ENCODE data around the gene TNFAIP8L2.

Gene TNFAIP8L2

GRCh38 chr1:151137789-151138188 lies 18.7 kb upstream of the TNFAIP8L2 start:
- no peak for TF ChIP-seq POLR2A (IDR thresholded peaks at IDR 0.05; ENCODE audit: low read length)
- no peak for TF ChIP-seq GATA1 (IDR thresholded peaks at IDR 0.05; ENCODE audit: low read depth, low read length)
- DNase-seq, result no peak

GRCh38 chr1:151142411-151143056 lies 13.9 kb upstream of the TNFAIP8L2 start:
- TF ChIP-seq GATA1 (IDR thresholded peaks at IDR 0.05; ENCODE audit: low read depth, low read length) (no peak), POLR2A (IDR thresholded peaks at IDR 0.05; ENCODE audit: low read length) (no peak)
- DNase-seq, result no peak

GRCh38 chr1:151143057-151143435 lies 13.4 kb upstream of the TNFAIP8L2 start:
- TF ChIP-seq GATA1 (IDR thresholded peaks at IDR 0.05; ENCODE audit: low read depth, low read length) (no peak), POLR2A (IDR thresholded peaks at IDR 0.05; ENCODE audit: low read length) (no peak)
- no peak for DNase-seq

DNA sequence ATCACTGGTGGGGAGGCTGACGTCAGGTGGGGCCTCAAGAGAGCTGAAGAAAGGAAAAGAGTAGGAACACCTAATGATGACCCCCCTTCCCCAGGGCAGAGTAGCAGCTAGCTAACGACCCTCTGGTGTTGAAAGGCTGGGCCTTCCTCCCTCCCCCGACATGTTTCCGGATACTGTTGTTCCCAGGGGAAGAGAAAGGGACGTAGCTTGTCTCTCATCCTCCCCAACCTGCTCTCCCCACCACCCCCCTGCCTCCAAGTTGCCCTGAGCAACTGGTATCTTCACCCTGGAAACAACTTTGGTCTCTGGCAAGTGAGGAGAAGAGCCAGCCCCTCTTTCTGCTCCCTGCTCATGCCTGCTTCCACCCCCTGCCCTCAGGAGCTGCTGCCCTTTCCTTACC lies 12.5 kb upstream of the TNFAIP8L2 start:
- no peak for DNase-seq
- TF ChIP-seq POLR2A (IDR thresholded peaks at IDR 0.05; ENCODE audit: low read length), result no peak
- TF ChIP-seq GATA1 (IDR thresholded peaks at IDR 0.05; ENCODE audit: low read depth, low read length), result no peak

GRCh38 chr1:151144474-151145303 lies 11.8 kb upstream of the TNFAIP8L2 start:
- TF ChIP-seq POLR2A (IDR thresholded peaks at IDR 0.05; ENCODE audit: low read length) (no peak), GATA1 (IDR thresholded peaks at IDR 0.05; ENCODE audit: low read depth, low read length) (no peak)
- DNase-seq, result peak in 1 of 2 experiments; percentile 21

DNA sequence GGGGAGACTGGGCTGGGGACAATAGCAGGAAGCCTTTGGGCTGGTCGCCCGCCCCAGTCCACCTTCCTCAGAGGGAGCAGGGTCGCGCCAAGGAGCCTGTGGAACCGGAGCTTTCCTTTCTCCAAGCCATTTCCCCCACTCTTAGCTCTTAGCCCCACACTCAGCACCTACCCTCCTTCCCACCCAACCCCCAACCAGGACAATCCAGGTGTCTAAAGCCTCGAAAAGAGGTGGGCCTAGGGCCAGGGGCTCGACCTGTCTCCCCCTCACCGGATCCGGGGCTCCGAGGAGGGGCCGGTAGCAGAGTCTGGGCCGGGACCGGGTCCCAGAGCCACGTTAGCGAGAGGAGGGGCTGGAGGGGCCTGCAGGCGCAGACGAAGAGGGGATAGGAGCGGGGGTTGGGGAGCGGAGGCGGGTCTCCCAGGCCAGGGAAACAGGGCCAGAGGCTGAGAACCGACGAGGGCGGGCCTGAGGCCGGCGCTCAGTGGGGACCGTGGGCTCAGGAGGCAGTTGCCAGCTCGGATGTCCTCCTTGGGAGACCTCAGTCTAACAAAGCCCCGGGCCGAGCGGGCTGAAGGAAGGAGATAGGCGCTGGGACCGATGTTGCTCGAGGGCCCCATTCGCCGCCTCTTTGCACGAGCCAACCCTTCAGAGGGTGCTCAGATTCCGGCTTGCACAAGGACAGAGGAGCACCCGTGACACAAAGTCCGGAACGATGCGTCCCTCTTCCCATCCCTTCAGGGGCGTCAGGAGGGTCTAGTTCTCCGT lies 11.0 kb upstream of the TNFAIP8L2 start:
- no peak for TF ChIP-seq GATA1 (IDR thresholded peaks at IDR 0.05; ENCODE audit: low read depth, low read length)
- no peak for TF ChIP-seq POLR2A (IDR thresholded peaks at IDR 0.05; ENCODE audit: low read length)

DNA sequence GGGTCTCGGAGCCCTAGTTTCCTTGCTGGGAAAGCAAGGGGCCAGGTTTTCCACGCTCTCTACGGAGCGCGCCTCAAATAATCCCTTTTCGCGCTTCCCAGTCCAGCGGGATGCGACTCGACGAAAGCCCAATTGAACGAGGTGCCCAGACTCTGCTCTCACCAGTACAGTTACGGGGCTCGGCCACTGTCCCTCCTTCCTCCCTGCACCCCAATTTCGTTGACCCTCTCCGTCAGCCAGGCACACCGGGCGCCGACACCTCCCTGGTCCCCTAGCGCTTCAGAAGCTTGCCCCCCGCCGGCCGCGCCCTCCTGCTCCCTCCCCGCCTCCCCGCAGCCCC lies 10.4 kb upstream of the TNFAIP8L2 start:
- DNase-seq, result no peak
- TF ChIP-seq POLR2A (IDR thresholded peaks at IDR 0.05; ENCODE audit: low read length) (no peak), GATA1 (IDR thresholded peaks at IDR 0.05; ENCODE audit: low read depth, low read length) (no peak)

More for the DNA sequence above, 11.0 kb upstream of the TNFAIP8L2 start:
- DNase-seq, result peak; percentile 51 to 52

DNA sequence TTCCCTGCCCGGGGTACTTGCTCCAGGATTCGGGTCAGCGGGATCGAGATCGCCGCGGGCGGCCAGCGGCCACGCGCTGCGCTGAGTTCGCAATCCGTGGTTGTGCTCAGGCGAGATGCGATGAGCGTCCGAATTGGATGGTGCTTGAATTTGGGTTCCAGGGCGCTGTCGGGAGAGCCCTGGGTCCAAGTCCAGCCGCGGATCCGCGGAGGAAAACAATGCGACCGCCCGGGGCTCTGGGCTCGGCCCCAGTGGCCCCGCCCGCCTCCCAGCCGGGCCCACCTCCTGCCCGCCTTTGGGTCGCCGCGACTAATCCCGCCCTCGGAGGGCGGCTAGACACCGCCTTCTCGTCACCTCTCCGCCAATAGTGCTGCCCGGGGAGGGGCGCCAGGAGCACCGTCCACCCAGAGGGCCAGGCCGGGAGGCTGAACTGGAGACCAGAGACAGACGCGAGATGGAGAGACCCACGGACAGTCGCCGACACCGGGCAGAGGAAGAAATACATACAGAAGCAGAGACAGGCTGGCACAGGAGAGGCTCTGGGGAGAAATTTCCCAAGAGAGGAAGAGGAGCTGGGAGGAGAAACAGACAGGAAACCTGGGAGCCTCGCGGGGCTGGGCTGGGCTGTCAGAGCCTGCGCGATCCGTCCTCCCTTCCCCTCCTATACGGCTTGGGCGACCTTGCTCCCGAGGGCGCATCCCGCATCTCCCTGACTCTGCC lies 9.9 kb upstream of the TNFAIP8L2 start, which contains the start of gene SEMA6C:
SEMA6C (minus strand) TSS at position 220 of the 720 bp plus-strand sequence. CDS start 4,010 bp downstream, outside the sequence.
- DNase-seq, result peak; percentile 89 to 92
- TF ChIP-seq GATA1 (IDR thresholded peaks at IDR 0.05; ENCODE audit: low read depth, low read length) (no peak), POLR2A (IDR thresholded peaks at IDR 0.05; ENCODE audit: low read length) (peak; percentile 58)

GRCh38 chr1:151147132-151147503 lies 9.3 kb upstream of the TNFAIP8L2 start:
- TF ChIP-seq POLR2A (IDR thresholded peaks at IDR 0.05; ENCODE audit: low read length) (no peak), GATA1 (IDR thresholded peaks at IDR 0.05; ENCODE audit: low read depth, low read length) (no peak)

DNA sequence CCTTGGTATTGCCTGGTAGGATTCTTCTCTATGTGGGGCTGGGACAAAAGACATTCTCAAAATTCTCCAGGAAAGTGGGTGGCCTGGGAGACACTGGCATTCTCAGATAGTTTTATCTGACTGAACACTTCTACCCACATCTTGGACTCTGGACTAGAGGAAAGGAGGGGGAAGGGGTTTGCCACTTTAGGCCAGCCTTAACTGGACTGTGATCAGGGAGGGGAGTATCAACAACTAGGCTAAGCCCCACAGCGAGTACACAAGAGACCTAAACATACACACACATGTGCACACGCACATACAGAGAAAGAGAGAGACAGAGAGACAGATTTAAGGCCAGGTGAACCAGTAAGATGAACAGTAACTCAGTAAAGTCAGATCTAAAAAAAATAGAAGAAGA lies 8.8 kb upstream of the TNFAIP8L2 start:
- DNase-seq, result peak; percentile 34 to 48

More at GRCh38 chr1:151147132-151147503, 9.3 kb upstream of the TNFAIP8L2 start:
- peak; percentile 43 to 52 for DNase-seq

GRCh38 chr1:151157067-151157531 lies 650 bp downstream of the TNFAIP8L2 start:
- no peak for DNase-seq
- TF ChIP-seq POLR2A (IDR thresholded peaks at IDR 0.05; ENCODE audit: low read length) (no peak), GATA1 (IDR thresholded peaks at IDR 0.05; ENCODE audit: low read depth, low read length) (no peak)

More for the DNA sequence above, 8.8 kb upstream of the TNFAIP8L2 start:
- no peak for TF ChIP-seq POLR2A (IDR thresholded peaks at IDR 0.05; ENCODE audit: low read length)
- no peak for TF ChIP-seq GATA1 (IDR thresholded peaks at IDR 0.05; ENCODE audit: low read depth, low read length)

DNA sequence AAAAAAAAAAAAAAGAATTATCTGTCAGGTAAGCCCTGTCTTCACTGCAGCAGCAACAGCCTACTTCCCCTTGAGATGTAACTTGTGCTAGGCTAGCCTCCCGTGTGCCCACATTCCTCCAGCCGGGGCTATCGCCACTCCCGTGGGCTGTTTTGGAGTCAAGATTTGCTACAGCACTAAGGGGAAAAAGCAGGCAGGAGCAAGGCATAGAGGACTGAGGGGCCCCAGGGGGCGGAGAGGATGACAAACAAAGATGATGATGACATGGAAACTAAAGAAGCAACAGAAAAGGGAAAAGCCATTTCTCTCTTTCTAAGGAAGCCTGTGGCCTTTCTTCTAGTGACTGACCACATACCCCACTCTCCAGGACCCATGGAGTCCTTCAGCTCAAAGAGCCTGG lies 1.9 kb downstream of the TNFAIP8L2 start:
- DNase-seq, result no peak
- TF ChIP-seq POLR2A (IDR thresholded peaks at IDR 0.05; ENCODE audit: low read length) (no peak), GATA1 (IDR thresholded peaks at IDR 0.05; ENCODE audit: low read depth, low read length) (no peak)

GRCh38 chr1:151158751-151159251 lies 2.4 kb downstream of the TNFAIP8L2 start:
- DNase-seq, result no peak
- TF ChIP-seq POLR2A (IDR thresholded peaks at IDR 0.05; ENCODE audit: low read length) (peak; percentile 14), GATA1 (IDR thresholded peaks at IDR 0.05; ENCODE audit: low read depth, low read length) (no peak)

Data from erythroblast (primary cell).